Measurements from ENCODE around the gene TMPRSS4. TPM values are rescaled to one million over a fixed set of nuclear protein-coding genes. Genes with fewer than 3 reads are reported as not detected.

The TMPRSS4 gene
- total and polyA plus RNA-seq, 3 donors from 2014 or later: 1.2 to 4.3 (median 1.3) TPM

GRCh38 chr11:118050208-118050891, 26.5 kb upstream of the TMPRSS4 start:
- DNase-seq: no peak
- Histone ChIP-seq H3K4me1 (peaks cover 2% of the 10 kb centered on the region), H3K9me3 (no peaks in the 10 kb centered on the region), H3K36me3 (ENCODE audit: low read depth, missing control alignments) (no peaks in the 10 kb centered on the region), H3K27me3 (no peaks in the 10 kb centered on the region), H3K27ac (no peak overlapping the region), H3K4me3 (no peak overlapping the region)
- TF ChIP-seq CTCF (IDR thresholded peaks at IDR 0.05) (no peak), POLR2A (IDR thresholded peaks at IDR 0.05) (no peak)
- WGBS, 2 donors: 92 to 97% methylated on average over 7 of the region's 7 CpGs
- intact Hi-C loops (cut with DNase I; ENCODE audit: low total_unique reads): loop anchor here (10.0 kb wide), 2 partner anchors 106 to 246 kb away; no protein-coding TSS in a partner anchor

GRCh38 chr11:118051136-118051610, 25.7 kb upstream of the TMPRSS4 start:
- H3K36me3 ChIP-seq (ENCODE audit: low read depth, missing control alignments): no peaks in the 10 kb centered on the region
- DNase-seq: no peak
- H3K9me3 ChIP-seq: no peaks in the 10 kb centered on the region
- H3K4me1 ChIP-seq: no peaks in the 10 kb centered on the region
- TF ChIP-seq CTCF (IDR thresholded peaks at IDR 0.05) (no peak), POLR2A (IDR thresholded peaks at IDR 0.05) (no peak)
- H3K27me3 ChIP-seq: no peaks in the 10 kb centered on the region
- WGBS, 2 donors: 75 to 78% methylated on average over 7 of the region's 7 CpGs
- H3K27ac ChIP-seq: no peak overlapping the region
- no peak overlapping the region for H3K4me3 ChIP-seq
- intact Hi-C loops (cut with DNase I; ENCODE audit: low total_unique reads): loop anchor here (10.0 kb wide), 2 partner anchors 106 to 246 kb away; no protein-coding TSS in a partner anchor

GRCh38 chr11:118051611-118052461, 25.0 kb upstream of the TMPRSS4 start:
- no peaks in the 10 kb centered on the region for H3K36me3 ChIP-seq (ENCODE audit: low read depth, missing control alignments)
- H3K27ac ChIP-seq: no peak overlapping the region
- no peak overlapping the region for H3K4me3 ChIP-seq
- no peak for TF ChIP-seq CTCF (IDR thresholded peaks at IDR 0.05)
- no peak for TF ChIP-seq POLR2A (IDR thresholded peaks at IDR 0.05)
- intact Hi-C loops (cut with DNase I; ENCODE audit: low total_unique reads): loop anchor here (10.0 kb wide), 2 partner anchors 107 to 247 kb away; no protein-coding TSS in a partner anchor
- no peaks in the 10 kb centered on the region for H3K4me1 ChIP-seq
- no peak for DNase-seq
- no peaks in the 10 kb centered on the region for H3K9me3 ChIP-seq
- no peaks in the 10 kb centered on the region for H3K27me3 ChIP-seq
- WGBS, 2 donors: 70 to 80% methylated on average over 16 of the region's 16 CpGs

- no peak overlapping the region for H3K4me3 ChIP-seq
- DNase-seq: no peak
- no peaks in the 10 kb centered on the region for H3K4me1 ChIP-seq
- 72 to 84% methylated on average over 10 to 13 of the region's 13 CpGs for WGBS, 2 donors
- no peak overlapping the region for H3K27ac ChIP-seq
- TF ChIP-seq POLR2A (IDR thresholded peaks at IDR 0.05) (no peak), CTCF (IDR thresholded peaks at IDR 0.05) (no peak)
- intact Hi-C loops (cut with DNase I; ENCODE audit: low total_unique reads): loop anchor here (10.0 kb wide), 2 partner anchors 108 to 248 kb away; no protein-coding TSS in a partner anchor
- H3K36me3 ChIP-seq (ENCODE audit: low read depth, missing control alignments): no peaks in the 10 kb centered on the region
- H3K9me3 ChIP-seq: no peaks in the 10 kb centered on the region
- H3K27me3 ChIP-seq: no peaks in the 10 kb centered on the region
Observed at GRCh38 chr11:118052581-118053206, 24.2 kb upstream of the TMPRSS4 start.

All from testis (tissue), 3 donors.